GM21367 (cell line): ENCODE measurements around the gene CACUL1.
"Not testable (repeated sequence)": the region's sequence is repeated elsewhere in the genome, so short reads cannot be mapped to it uniquely, and the experiment has no call there.

Experiments used
- ATAC-seq: cut with Tn5 transposase; IDR thresholded peaks from one replicate; pipeline ENCODE4 v1.9.1; 2021; ENCODE audit not compliant: unreplicated experiment

The CACUL1 gene

DNA sequence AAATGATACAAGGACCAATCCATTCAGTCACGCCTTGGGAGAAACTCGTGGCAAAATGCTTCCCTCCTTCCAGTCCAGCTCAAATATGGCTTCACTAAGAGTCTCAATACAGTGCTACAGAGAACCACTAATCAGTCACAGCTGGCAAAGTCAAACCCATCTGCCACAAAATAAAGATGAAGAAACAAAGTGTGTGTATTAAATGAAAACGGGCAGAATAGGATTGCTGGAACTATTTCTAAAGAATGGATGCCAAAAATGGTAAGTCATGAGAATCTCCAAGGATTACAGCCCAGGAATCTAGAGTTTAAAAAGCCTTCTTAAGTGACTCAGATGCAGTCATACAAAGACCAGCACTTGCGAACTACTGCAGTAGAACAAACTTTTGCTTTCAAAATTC lies 61.9 kb downstream of the CACUL1 start:
- ATAC-seq = no peak

DNA sequence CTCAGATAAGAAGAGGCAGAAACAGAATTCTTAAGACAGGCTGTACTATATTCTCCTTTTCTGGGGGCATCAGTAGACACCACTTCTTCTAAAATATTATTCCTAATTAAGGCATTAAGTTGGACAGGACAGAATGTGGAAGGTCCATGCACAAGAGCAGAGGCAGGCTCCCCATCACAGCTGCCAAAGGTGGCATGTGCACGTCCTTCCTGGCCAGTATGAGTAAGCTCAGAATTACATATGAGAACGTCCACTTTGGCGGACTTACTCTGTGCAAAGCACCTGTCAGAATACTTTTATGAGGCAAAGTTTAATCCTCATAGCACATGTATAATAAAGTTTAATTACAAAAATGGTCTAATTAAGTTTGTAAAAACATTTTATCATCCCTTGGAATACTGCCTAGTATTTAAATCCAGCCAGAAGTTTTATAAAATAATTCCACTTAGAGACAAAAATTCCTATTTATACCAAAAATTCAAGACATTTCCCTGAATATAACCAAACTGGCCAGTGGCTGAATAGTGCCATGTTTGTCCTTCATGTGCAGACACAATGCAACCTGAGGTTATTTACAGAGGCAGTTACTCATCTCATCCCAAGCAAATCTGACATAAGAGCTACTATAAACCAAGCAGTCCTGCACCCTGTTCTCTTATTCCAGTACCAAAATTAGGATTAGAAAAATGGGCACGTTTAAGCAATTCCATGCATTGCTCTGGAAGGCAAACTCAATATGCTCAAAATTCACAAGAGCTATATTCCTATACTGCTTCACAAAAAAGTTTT lies 65.5 kb downstream of the CACUL1 start:
- no peak for ATAC-seq

DNA sequence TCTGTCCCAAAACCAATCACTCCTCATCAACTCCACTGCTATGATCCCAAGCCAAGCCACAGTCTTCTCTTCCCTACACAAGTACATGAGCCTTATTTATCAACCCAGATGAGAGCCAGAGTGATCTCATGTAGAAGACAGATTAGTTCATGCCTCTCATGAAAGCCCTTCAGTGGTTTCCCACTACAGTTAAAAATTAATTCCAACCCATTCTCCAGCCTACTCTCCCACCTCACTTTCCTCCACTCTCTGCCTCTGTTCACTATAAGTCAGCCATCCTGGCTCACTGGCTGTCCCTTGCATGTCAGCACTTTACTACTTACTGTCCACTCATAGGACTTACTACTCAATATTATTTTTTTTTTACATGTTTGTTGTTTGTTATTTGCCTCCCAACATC lies 67.3 kb downstream of the CACUL1 start:
- ATAC-seq = no peak

DNA sequence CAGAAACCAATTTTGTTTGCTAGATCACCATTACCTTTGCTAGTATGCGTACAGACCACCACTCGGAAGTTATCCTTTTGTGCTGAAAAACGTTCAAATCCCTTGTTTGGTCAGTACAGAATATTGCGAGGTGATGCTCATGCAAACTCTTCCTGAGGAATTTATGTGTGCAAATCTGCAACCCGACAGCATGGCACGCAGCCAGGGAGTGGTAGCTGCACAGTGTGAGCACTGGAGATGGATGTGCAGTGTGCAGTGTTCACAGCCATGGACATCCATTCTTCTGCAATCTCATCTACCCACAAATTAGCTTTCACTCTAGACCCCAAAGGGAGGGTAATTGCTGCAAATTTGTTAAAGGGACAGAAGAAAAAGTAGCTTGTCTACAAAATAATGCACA lies 72.2 kb downstream of the CACUL1 start:
- ATAC-seq = no peak

- ATAC-seq = no peak
These were observed 74.6 kb downstream of the CACUL1 start for GRCh38 chr10:118680197-118680596.

GRCh38 chr10:118674226-118674919 lies 80.4 kb downstream of the CACUL1 start:
- no peak for ATAC-seq

DNA sequence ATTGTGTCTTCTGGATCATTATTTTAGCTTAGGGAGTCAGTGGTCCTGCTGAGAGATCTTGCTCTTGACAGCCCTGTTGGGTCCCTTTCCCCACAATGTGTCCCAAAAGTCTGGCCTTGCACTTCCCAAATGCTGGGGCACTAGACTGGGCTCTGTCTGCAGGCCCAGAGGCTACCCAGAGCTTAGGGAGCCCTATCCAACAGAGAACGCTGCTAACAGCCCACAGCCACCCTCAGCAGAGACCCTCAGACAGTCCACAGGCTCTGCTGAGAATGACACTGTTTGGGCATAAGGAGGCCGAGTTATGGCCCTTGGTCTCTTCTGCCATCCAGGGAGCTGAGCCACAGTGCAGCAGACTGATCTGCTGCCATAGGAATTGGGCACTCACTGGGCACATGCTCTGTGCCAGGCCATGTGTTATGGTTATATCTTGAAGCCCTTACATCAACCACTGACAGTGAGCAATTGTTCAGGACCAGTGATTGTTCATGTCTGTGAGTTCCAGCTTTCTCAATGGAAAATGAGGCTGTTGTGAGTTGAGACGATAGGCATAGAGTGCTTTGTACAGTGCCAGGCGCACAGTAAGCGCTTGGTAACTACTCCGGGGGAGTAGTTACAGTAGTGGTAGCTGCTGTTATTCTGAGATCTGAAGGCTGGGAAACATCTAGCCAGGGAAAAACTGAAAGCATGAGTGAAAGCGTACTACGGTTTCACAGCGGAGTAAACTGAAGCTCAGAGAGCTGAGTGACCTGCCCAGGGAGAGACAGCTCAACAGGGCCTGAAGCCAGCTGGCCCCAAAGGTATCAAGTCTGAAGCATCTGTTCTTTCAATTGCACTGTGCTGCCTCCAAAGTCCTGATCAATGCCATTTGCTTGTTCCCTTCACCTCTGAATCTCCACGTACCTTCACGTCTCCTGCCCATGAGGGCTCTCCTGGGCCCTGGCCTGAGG lies 81.7 kb downstream of the CACUL1 start:
- no peak for ATAC-seq

- ATAC-seq = no peak
These were observed 82.6 kb downstream of the CACUL1 start for GRCh38 chr10:118672153-118672552.

- not testable (repeated sequence) for ATAC-seq
These were observed 83.5 kb downstream of the CACUL1 start for GRCh38 chr10:118671221-118671620.

GRCh38 chr10:118670472-118671124 lies 84.2 kb downstream of the CACUL1 start:
- ATAC-seq = no peak

DNA sequence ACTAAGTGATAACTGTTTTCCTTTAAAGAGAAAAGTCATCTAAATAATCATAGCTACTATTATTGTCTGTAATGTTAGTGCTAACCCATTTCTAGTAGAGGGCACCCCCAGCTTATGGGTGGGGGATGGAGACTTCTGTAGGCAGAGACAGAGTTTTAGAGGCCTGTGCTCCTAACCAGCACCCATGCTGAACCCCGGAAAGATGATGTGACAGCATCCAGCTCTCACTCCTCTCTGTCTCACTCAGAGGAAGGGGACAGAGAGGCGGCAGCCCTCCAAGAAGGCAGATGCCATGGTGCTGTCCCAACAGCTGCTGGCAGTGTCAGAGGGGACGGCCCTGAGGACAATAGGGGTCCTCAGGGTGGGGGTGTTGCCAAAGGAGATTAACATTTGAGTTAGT lies 84.9 kb downstream of the CACUL1 start:
- no peak for ATAC-seq

GRCh38 chr10:118669020-118669791 lies 85.6 kb downstream of the CACUL1 start:
- ATAC-seq = no peak

- no peak for ATAC-seq
These were observed 86.4 kb downstream of the CACUL1 start for GRCh38 chr10:118668228-118668952.

- ATAC-seq = no peak
These were observed 87.0 kb downstream of the CACUL1 start for GRCh38 chr10:118667732-118668131.

GRCh38 chr10:118666350-118666749 lies 88.4 kb downstream of the CACUL1 start:
- no peak for ATAC-seq

DNA sequence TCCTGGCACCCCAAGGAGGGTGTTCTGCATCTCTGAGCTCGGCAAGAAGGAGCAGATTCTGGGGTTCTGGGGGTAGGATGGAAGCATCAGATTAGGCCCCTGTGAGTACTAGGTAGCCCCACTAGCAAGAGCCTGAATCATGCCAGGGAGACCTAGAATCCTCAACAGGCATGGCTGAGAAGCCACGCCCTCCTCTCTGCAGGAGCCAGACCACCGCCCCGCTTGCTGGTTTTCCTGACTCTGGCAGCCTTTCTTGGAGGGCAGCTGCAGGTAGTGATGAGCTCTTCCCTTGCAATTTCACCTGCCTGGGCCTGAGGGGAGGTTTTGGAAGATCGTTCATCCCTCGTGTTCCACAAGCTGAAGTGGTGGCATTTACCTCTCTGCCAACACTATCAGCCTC lies 90.4 kb downstream of the CACUL1 start:
- no peak for ATAC-seq

DNA sequence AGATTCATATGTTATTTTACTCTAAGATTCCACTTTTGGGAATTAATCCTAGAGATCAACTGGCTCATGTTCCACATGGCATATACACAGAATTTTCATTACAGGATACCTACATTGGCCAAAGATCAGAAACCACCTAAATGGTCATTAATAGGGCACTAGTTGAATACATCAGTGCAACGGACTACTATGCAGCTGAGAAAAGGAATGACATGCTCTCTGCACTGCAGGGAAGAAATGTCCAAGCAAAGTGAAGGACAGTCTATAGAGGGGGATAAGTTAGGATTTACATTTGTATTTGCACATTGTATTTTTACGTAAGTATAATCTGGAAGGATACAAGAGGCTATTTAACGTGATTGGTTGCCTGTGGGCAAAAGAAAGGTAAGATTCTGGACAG lies 91.6 kb downstream of the CACUL1 start:
- no peak for ATAC-seq

DNA sequence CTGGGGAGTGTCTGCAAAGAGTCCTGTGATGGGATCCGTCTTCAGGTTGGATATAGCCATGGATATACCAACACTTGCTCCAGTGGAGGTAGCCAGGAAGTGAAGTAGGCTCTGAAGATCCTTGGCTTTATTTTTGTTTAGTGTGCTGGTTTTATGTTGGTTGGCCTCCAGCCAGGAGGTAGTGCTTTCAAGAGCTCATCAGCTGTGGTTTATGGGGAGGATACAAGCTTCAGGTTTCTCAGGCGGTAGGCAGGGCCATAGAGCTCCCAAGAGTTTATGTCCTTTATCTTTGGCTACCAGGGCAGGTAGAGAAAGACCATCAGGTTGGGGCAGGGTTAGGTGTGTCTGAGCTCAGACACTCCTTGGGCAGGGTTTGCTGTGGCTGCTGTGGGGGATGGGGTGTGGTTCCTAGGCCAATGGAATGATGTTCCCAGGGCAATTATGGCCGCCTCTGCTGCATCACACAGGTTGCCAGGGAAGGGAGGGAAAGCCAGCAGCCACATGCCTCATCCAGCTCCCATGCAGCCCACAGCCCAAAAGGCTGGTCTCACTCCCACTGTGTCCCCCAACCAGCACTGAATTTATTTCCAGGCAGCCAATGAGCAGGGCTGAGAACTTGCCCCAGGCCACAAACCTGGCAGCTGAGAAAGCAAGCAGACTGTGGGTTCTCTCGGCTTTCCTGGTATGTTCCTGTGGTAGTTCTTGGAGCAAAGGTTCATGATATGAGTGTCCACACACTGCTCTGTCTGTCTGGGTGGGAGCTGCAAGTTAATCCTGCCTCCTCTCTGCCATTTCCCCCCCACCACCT lies 92.3 kb downstream of the CACUL1 start:
- ATAC-seq = no peak

GRCh38 chr10:118658762-118659161 lies 96.0 kb downstream of the CACUL1 start:
- no peak for ATAC-seq
